Activated CD8-positive, alpha-beta memory T cell treated with anti-CD3 and anti-CD28 coated beads, Interleukin-2, amount 50 U/mL, for 24 hours (primary cell): ENCODE measurements around the gene ZNF879.
A peak's percentile ranks its signal among the peaks of the same experiment; 100 is the strongest.

Experiments
- DNase-seq: peaks from one replicate; pipeline ENCODE4 v3.0.0-alpha.2; 2020; ENCODE audit errors: extremely low read depth

ZNF879 gene

DNA sequence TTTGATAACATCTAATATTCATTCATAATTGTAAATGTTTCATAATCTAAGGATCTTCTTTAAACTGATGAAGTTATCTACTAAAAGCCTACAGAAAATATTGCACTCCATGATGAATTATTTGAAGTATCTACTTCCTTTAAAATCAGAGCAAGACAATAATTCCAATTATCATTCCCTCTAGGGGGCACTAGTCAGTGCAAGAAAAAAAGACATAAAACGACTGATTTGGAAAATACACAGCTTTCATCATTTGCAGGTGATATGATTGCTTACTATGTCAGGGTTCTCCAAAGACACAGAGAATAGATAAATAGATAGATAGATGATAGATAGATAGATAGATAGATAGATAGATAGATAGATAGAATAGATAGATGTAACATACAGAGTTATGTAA lies 14.9 kb upstream of the ZNF879 start:
- DNase-seq = no peak

- no peak for DNase-seq
These were observed 9.5 kb downstream of the ZNF879 start for GRCh38 chr5:179033004-179033580.

- DNase-seq = no peak
These were observed 21.2 kb downstream of the ZNF879 start for GRCh38 chr5:179044765-179045164.

DNA sequence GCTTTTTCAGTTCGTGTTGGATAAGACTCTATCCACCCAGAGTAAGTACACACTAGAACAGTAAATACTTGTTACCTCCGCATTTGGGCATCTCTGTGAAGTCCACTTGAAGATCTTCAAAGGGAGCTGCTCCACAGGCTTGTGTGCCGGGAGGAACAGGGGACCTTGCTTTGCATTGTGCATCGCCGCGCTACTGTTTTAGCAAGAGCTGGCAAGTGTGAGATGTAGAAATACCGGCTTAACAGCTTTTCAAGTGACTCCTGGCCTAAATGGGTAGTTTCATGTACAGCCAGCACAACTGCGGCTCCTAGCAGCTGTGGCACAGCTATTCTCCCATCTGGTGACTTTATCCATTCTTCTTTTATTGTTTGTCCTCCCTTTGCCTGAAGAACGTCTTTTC lies 28.2 kb downstream of the ZNF879 start:
- no peak for DNase-seq

DNA sequence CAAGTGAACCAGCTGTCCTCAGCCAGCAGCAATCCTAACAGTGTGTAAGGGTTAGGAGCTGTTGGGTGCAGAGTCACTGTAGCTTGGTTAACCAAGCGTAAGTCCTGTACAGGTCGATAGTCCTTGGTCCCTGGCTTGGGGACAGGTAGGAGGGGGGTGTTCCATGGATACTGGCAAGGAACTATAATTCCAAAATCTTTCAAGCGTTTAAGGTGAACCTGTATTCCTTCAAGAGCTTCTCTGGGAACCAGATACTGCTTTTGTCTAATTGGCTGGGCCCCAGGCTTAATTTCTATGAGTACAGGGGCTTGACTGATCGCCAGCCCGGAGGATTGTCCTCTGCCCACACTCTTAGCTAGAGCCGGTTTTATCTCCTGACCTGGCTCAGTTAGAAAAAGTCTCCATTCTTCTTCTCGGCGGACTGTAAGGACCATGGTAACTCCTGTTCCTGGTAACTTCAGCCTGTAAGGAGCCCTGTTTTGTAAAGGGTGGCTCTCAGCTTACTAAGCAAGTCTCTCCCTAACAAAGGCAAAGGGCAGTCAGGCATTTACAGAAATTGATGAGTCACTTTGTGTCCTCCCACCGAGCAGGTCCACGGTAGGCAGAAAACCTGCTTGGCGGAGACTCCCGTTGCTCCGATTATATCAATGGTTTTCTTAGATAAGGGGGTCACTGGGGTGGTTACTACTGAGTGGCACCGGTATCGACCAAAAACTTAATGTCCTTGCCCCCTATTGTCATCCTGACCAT lies 30.6 kb downstream of the ZNF879 start:
- no peak for DNase-seq

- no peak for DNase-seq
These were observed 31.3 kb downstream of the ZNF879 start for GRCh38 chr5:179054876-179055275.

DNA sequence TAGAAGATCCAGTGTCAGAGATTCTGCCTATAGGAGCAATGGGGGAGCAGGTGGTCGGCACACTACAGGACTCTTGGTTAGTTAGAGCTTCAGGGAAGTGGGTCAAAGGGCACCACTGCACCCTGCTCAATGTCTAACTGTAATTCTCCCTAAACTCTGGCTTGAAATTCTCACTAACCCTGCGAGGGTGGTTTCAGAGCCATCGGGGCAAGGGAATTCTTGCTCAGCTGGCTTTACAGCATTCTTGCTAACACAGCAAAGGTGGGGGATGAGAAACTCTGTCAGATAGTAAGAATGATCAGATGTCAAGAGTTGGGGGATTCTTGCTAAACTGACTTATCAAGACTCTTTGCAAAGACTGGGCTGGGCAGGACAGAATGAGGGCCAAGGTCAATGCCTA lies 31.8 kb downstream of the ZNF879 start:
- no peak for DNase-seq

- no peak for DNase-seq
These were observed 32.2 kb downstream of the ZNF879 start for GRCh38 chr5:179055841-179056240.

GRCh38 chr5:179060116-179061008 lies 36.8 kb downstream of the ZNF879 start, which contains the start of gene ZNF354C:
Gene ZNF354C, plus strand, starts transcription at chr5:179060373. Its CDS starts 1,696 bp downstream, at chr5:179062069.
- DNase-seq = peak; percentile 63

DNA sequence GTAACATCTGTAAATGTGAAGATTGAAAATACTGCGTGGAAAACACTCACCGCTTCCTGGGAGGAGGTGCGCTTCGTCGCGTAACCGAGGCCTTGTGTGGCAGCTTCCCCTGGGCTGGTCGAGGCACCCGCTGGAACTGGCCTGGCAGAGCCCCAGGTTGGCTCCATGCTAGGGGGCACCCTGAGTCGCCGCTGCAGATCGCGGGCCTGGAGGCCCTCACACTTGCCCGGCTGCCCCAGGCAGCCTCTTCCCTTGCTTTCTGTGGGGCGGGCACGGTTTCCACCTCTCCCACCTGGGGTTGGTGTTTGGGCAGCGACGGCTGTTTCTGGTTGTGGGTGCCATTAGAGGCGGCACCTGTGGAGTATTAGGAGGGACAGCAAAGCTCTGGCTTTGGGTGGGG lies 37.4 kb downstream of the ZNF879 start:
- no peak for DNase-seq

DNA sequence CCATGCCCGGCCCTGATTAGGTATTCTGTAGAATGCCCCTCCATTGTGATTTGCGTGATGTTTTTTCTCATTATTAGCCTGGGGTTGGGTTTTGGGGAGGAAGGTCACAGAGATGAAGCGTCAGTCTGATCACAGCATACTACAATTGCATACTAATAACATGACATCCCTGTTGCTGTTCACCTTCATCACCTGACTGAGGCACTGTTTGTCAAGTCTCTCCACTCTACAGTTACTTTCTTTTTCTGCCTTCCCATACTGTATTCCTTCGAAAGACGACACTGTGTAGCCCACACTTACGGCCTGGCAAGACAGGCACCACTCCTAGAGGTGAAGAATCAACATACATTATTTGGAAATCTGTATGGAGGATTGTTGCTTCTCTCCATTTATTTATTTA lies 42.1 kb downstream of the ZNF879 start:
- DNase-seq = no peak

GRCh38 chr5:179079165-179079987 lies 55.8 kb downstream of the ZNF879 start:
- DNase-seq = no peak

DNA sequence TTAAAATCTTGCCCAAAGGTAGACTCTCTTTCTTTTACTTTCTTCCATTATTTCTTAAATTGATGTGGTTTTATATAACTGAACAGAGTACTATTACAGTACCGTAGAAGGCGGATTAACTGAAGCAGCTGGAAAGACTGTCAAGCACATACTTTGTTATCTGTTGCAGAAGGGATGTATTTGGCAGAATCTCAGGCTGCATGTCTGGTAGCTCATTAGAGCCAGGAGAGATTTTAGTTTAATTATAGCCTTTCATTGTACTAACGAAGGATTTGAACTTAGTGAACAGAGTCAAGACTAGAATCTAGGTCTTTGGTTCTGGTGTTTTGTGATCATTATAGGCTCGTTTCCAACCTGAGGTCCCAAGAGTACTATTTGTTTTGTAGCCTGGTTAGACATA lies 57.1 kb downstream of the ZNF879 start:
- no peak for DNase-seq
